ACHN (cell line): ENCODE data around the gene TNFAIP2.
A peak's percentile ranks its signal among the peaks of the same experiment; 100 is the strongest.

Experiments used
- DNase-seq: peaks from one replicate; pipeline ENCODE4 v3.0.0-alpha.2; 2015
- in situ Hi-C: cut with HindIII; loops from 2 replicates; pipeline ENCODE4 v1.10.0; 2017; ENCODE audit warnings: low sequenced_read_pairs, low pct_ligation_motif_present, low pct_unique_long_range_greater_than_20kb

Gene TNFAIP2

GRCh38 chr14:103091883-103092222 lies 31.4 kb upstream of the TNFAIP2 start:
- no peak for DNase-seq
- in situ Hi-C loops: no loop called here

- DNase-seq: no peak
- in situ Hi-C loops: no loop called here
Observed at GRCh38 chr14:103093856-103094405, 29.3 kb upstream of the TNFAIP2 start.

- in situ Hi-C loops: no loop called here
- DNase-seq: no peak
Observed at GRCh38 chr14:103094406-103095209, 28.7 kb upstream of the TNFAIP2 start, which contains the start of gene EXOC3L4. TSS of gene EXOC3L4 (plus strand) at chr14:103094725. CDS start at chr14:103100220, 5,495 bp downstream.

GRCh38 chr14:103095210-103095778 lies 28.0 kb upstream of the TNFAIP2 start:
- in situ Hi-C loops: no loop called here

GRCh38 chr14:103096387-103096786 lies 26.9 kb upstream of the TNFAIP2 start:
- in situ Hi-C loops: no loop called here
- DNase-seq: no peak

More at GRCh38 chr14:103095210-103095778, 28.0 kb upstream of the TNFAIP2 start:
- no peak for DNase-seq

GRCh38 chr14:103097244-103097993 lies 25.8 kb upstream of the TNFAIP2 start:
- no peak for DNase-seq
- in situ Hi-C loops: no loop called here

GRCh38 chr14:103097994-103098957 lies 25.0 kb upstream of the TNFAIP2 start:
- in situ Hi-C loops: no loop called here
- no peak for DNase-seq

- DNase-seq: no peak
- in situ Hi-C loops: no loop called here
Observed at GRCh38 chr14:103099081-103099732, 24.1 kb upstream of the TNFAIP2 start.

GRCh38 chr14:103099733-103100280 lies 23.5 kb upstream of the TNFAIP2 start:
- no peak for DNase-seq
- in situ Hi-C loops: no loop called here

- in situ Hi-C loops: no loop called here
- no peak for DNase-seq
Observed at GRCh38 chr14:103100281-103101121, 22.8 kb upstream of the TNFAIP2 start.

GRCh38 chr14:103101257-103101962 lies 21.9 kb upstream of the TNFAIP2 start:
- DNase-seq: no peak
- in situ Hi-C loops: no loop called here

GRCh38 chr14:103101963-103102688 lies 21.1 kb upstream of the TNFAIP2 start:
- no peak for DNase-seq
- in situ Hi-C loops: no loop called here

- no peak for DNase-seq
- in situ Hi-C loops: no loop called here
Observed at GRCh38 chr14:103102689-103103260, 20.5 kb upstream of the TNFAIP2 start.

GRCh38 chr14:103103461-103104388 lies 19.5 kb upstream of the TNFAIP2 start:
- DNase-seq: peak; percentile 73
- in situ Hi-C loops: no loop called here
